HG03175 (cell line): Measurements from ENCODE around the gene MAPK12.

Experiments used
- ATAC-seq: cut with Tn5 transposase; IDR thresholded peaks from one replicate; pipeline ENCODE4 v1.9.1; 2021; ENCODE audit warnings: mild to moderate bottlenecking, moderate library complexity; ENCODE audit not compliant: unreplicated experiment

The MAPK12 gene

GRCh38 chr22:50261615-50262459 lies at the start of gene MAPK12:
Gene MAPK12 (minus strand): TSS chr22:50261683. CDS start chr22:50261509, 174 bp downstream.
- no peak for ATAC-seq

- no peak for ATAC-seq
These were observed 49.5 kb upstream of the MAPK12 start for GRCh38 chr22:50310949-50311444.

- no peak for ATAC-seq
These were observed 48.7 kb upstream of the MAPK12 start for GRCh38 chr22:50310031-50310722.

- no peak for ATAC-seq
These were observed 48.1 kb upstream of the MAPK12 start for GRCh38 chr22:50309601-50309991.

- ATAC-seq, result no peak
These were observed 47.6 kb upstream of the MAPK12 start for GRCh38 chr22:50308986-50309600.

- no peak for ATAC-seq
These were observed 47.1 kb upstream of the MAPK12 start for GRCh38 chr22:50308597-50308935.

GRCh38 chr22:50307890-50308596 lies 46.6 kb upstream of the MAPK12 start:
- no peak for ATAC-seq

GRCh38 chr22:50306753-50307749 lies 45.6 kb upstream of the MAPK12 start, which contains the start of gene PLXNB2:
Gene PLXNB2 (minus strand): TSS chr22:50307646. CDS start chr22:50290584, 17,062 bp downstream.
- no peak for ATAC-seq

GRCh38 chr22:50305923-50306566 lies 44.6 kb upstream of the MAPK12 start:
- ATAC-seq, result no peak

GRCh38 chr22:50305393-50305922 lies 44.0 kb upstream of the MAPK12 start:
- ATAC-seq, result no peak

- no peak for ATAC-seq
These were observed 43.3 kb upstream of the MAPK12 start for GRCh38 chr22:50304528-50305392.

GRCh38 chr22:50303848-50304527 lies 42.5 kb upstream of the MAPK12 start:
- ATAC-seq, result no peak

GRCh38 chr22:50303515-50303847 lies 42.0 kb upstream of the MAPK12 start:
- no peak for ATAC-seq

GRCh38 chr22:50302564-50302963 lies 41.1 kb upstream of the MAPK12 start:
- no peak for ATAC-seq

GRCh38 chr22:50302041-50302541 lies 40.6 kb upstream of the MAPK12 start:
- ATAC-seq, result no peak

- no peak for ATAC-seq
These were observed 40.1 kb upstream of the MAPK12 start for GRCh38 chr22:50301581-50301991.

GRCh38 chr22:50300620-50301257 lies 39.3 kb upstream of the MAPK12 start:
- ATAC-seq, result no peak
